HepG2 (cell line): ENCODE data around the gene SDHD. TPM values are rescaled to one million over a fixed set of nuclear protein-coding genes. Genes with fewer than 3 reads are reported as not detected.

Source experiments
- CREB1 ChIP-seq, 2 experiments: fragments of 450-650 bp in 1 of 2; IDR thresholded peaks; 2 replicates each; pipeline ENCODE4 v1.6.1; 2016 to 2017; ENCODE audit warnings: control low read depth in 1 of 2, mild to moderate bottlenecking in 1 of 2, missing compliant biosample characterization in 1 of 2, missing genetic modification characterization in 1 of 2
- FOXJ3 ChIP-seq: sonication (generic); formaldehyde crosslinking; IDR thresholded peaks from 2 replicates; pipeline ENCODE4 v1.4.0; 2020; ENCODE audit warnings: missing genetic modification reagents, mild to moderate bottlenecking, borderline replicate concordance
- KAT8 ChIP-seq: IDR thresholded peaks from 2 replicates; pipeline ENCODE4 v1.6.1; 2016; ENCODE audit warnings: missing genetic modification reagents, missing compliant biosample characterization
- KDM4B ChIP-seq: sonication (generic); formaldehyde crosslinking; IDR thresholded peaks from 2 replicates; pipeline ENCODE4 v1.4.0; 2020; ENCODE audit warnings: missing genetic modification reagents
- SIX4 ChIP-seq: sonication (generic); formaldehyde crosslinking; IDR thresholded peaks from 2 replicates; pipeline ENCODE4 v1.4.0; 2020; ENCODE audit warnings: missing genetic modification reagents
- SOX6 ChIP-seq, 2 experiments: fragments of 450-650 bp in 1 of 2; sonication (generic) in 1 of 2; formaldehyde crosslinking in 1 of 2; IDR thresholded peaks; 2 replicates each; pipeline versions ENCODE4 v1.4.0 to v1.6.1; 2017 to 2020; ENCODE audit warnings: antibody characterized with exemption in 1 of 2, mild to moderate bottlenecking in 1 of 2, missing genetic modification reagents in 1 of 2
- TMF1 ChIP-seq: sonication (generic); formaldehyde crosslinking; IDR thresholded peaks from 2 replicates; pipeline ENCODE4 v1.8.1; 2022; ENCODE audit warnings: low read depth, missing genetic modification reagents
- ZC3H13 ChIP-seq: sonication (generic); formaldehyde crosslinking; IDR thresholded peaks from 2 replicates; pipeline ENCODE4 v1.8.1; 2023; ENCODE audit warnings: mild to moderate bottlenecking, missing genetic modification reagents, moderate library complexity
- ZNF329 ChIP-seq: sonication (generic); formaldehyde crosslinking; IDR thresholded peaks from 2 replicates; pipeline ENCODE4 v1.9.0; 2021; ENCODE audit warnings: low read depth, mild to moderate bottlenecking, missing genetic modification reagents
- ZNF484 ChIP-seq: sonication (generic); formaldehyde crosslinking; IDR thresholded peaks from 2 replicates; pipeline ENCODE4 v1.5.1; 2020; ENCODE audit warnings: mild to moderate bottlenecking, low read depth, missing genetic modification reagents, borderline replicate concordance
- ZNF562 ChIP-seq: sonication (generic); formaldehyde crosslinking; IDR thresholded peaks from 2 replicates; pipeline ENCODE4 v1.8.0; 2022; ENCODE audit warnings: missing genetic modification reagents, borderline replicate concordance
- ZNF572 ChIP-seq: sonication (generic); formaldehyde crosslinking; IDR thresholded peaks from 2 replicates; pipeline ENCODE4 v1.5.1; 2020; ENCODE audit warnings: mild to moderate bottlenecking, missing genetic modification reagents
- ZNF629 ChIP-seq: sonication (generic); formaldehyde crosslinking; conservative IDR thresholded peaks from 2 replicates; pipeline ENCODE4 v1.5.0; 2020; ENCODE audit warnings: missing genetic modification reagents
- ZNF670 ChIP-seq: sonication (generic); formaldehyde crosslinking; IDR thresholded peaks from 2 replicates; pipeline ENCODE4 v1.8.0; 2022; ENCODE audit warnings: mild to moderate bottlenecking, missing genetic modification reagents, borderline replicate concordance
- ZSCAN12 ChIP-seq: sonication (generic); formaldehyde crosslinking; IDR thresholded peaks from 2 replicates; pipeline ENCODE4 v1.9.0; 2021; ENCODE audit warnings: mild to moderate bottlenecking, missing genetic modification reagents
- polyA plus RNA-seq, 8 experiments: library from polyadenylated mRNA; depleted of rRNA in 3 of 8; stranded (reverse) in 7 of 8; unstranded in 1 of 8; fragments of >200 nt; fragmentation: Illumina TruSeq in 4 of 8; extraction: Trizol in 4 of 8; gene quantifications; 2 replicates each; pipeline versions ENCODE4 v1.2.1 to v1.2.3, GENCODE V29; 2011 to 2016; ENCODE audit warnings: low read depth in 4 of 8, missing spikeins in 1 of 8, mixed read lengths in 1 of 8; ENCODE audit not compliant: insufficient read depth in 1 of 8
- total RNA-seq, 5 experiments: library from RNA; depleted of rRNA; stranded (reverse); fragments of >200 nt; fragmentation: Illumina TruSeq; extraction: Trizol; gene quantifications; 2 replicates each; pipeline ENCODE4 v1.2.3, GENCODE V29; 2016; ENCODE audit warnings: low read depth in 1 of 5
- TF ChIP-seq, protein P1 (sequence below): IDR thresholded peaks from 2 replicates; pipeline ENCODE4 v1.6.1; 2018; ENCODE audit warnings: missing genetic modification reagents
- TF ChIP-seq, protein P2 (sequence below): IDR thresholded peaks from 2 replicates; pipeline ENCODE4 v1.6.1; 2012; ENCODE audit warnings: low read depth, low read length, improper control_type of control experiment
- TF ChIP-seq, protein P3 (sequence below): sonication (generic); formaldehyde crosslinking; IDR thresholded peaks from 2 replicates; pipeline ENCODE4 v1.4.0; 2020; ENCODE audit warnings: missing genetic modification reagents, mild to moderate bottlenecking, borderline replicate concordance
- TF ChIP-seq, protein P4 (sequence below): sonication (generic); formaldehyde crosslinking; IDR thresholded peaks from 2 replicates; pipeline ENCODE4 v1.5.0; 2020; ENCODE audit warnings: missing genetic modification reagents, mild to moderate bottlenecking, borderline replicate concordance
- TF ChIP-seq, protein P5 (sequence below): IDR thresholded peaks from 2 replicates; pipeline ENCODE4 v1.6.1; 2016; ENCODE audit warnings: control low read depth
- TF ChIP-seq, protein P6 (sequence below): fragments of 450-650 bp; IDR thresholded peaks from 2 replicates; pipeline ENCODE4 v1.6.1; 2017

SDHD gene
- total and polyA plus RNA-seq, 2 of the 13 experiments (the other 11 are each of a cell fraction or from before 2014, with no cell fraction given) = 117 to 123 TPM

DNA sequence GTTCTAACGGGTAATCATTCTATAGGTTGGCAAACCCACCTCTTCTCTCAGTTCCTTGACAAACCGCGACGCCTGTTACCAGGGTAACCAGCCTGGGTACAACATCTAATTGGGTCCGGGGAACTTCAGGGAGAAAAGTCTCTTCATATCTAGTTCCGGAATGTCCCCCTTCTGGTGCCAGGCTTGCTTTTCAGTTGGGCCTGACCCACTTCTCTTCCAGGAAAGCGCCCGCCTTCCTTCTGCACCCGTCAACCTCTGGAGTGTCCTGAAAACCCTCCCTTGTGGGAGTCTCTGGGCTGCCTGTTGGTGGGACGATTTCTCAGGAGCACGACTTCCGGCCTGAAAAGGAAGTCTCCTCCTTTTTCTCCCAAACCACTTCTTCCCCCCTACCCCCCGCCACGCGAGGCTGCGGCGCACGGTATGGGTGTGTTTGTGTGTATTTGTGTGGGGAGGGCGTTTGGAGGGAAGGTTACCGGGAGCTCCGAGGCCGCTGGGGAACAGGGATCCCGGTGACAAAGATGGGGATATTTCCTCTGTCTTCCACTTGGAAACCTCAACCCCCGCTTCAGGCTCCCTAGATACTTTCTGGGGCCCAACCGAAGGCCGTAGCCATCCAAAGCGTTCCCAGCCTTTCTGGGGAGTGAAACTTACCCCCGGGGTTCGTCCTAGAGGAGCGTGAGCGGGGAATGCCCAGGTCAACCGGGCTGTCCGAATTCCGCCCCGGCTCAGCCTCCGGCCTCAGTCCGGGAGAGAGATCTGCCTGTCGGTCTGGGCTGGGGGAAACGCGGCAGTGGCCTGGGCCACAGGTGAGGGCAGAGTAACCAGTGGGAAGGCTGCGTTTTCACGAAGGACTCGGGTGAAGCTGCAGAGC is 12.5 kb upstream of the SDHD start, which contains the start of the genes NKAPD1 and PIH1D2 (continued):
- TF ChIP-seq, protein P1, sequence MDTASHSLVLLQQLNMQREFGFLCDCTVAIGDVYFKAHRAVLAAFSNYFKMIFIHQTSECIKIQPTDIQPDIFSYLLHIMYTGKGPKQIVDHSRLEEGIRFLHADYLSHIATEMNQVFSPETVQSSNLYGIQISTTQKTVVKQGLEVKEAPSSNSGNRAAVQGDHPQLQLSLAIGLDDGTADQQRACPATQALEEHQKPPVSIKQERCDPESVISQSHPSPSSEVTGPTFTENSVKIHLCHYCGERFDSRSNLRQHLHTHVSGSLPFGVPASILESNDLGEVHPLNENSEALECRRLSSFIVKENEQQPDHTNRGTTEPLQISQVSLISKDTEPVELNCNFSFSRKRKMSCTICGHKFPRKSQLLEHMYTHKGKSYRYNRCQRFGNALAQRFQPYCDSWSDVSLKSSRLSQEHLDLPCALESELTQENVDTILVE = peak; percentile 80
- TF ChIP-seq, protein P2, sequence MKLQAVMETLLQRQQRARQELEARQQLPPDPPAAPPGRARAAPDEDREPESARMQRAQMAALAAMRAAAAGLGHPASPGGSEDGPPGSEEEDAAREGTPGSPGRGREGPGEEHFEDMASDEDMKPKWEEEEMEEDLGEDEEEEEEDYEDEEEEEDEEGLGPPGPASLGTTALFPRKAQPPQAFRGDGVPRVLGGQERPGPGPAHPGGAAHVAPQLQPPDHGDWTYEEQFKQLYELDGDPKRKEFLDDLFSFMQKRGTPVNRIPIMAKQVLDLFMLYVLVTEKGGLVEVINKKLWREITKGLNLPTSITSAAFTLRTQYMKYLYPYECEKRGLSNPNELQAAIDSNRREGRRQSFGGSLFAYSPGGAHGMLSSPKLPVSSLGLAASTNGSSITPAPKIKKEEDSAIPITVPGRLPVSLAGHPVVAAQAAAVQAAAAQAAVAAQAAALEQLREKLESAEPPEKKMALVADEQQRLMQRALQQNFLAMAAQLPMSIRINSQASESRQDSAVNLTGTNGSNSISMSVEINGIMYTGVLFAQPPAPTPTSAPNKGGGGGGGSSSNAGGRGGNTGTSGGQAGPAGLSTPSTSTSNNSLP = no peak
- no peak for TF ChIP-seq ZNF629 (CRISPR knock-in tag)
- TF ChIP-seq, protein P3, sequence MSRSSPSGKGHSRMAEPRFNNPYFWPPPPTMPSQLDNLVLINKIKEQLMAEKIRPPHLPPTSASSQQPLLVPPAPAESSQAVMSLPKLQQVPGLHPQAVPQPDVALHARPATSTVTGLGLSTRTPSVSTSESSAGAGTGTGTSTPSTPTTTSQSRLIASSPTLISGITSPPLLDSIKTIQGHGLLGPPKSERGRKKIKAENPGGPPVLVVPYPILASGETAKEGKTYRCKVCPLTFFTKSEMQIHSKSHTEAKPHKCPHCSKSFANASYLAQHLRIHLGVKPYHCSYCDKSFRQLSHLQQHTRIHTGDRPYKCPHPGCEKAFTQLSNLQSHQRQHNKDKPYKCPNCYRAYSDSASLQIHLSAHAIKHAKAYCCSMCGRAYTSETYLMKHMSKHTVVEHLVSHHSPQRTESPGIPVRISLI = peak; percentile 61; the same call in 1 of the 2 replicates
- no peak for TF ChIP-seq ZNF329 (CRISPR knock-in tag)
- TF ChIP-seq SOX6 (IDR thresholded peaks at IDR 0.05) = no peak
- peak; percentile 42; the same call in 1 of the 2 replicates for TF ChIP-seq SOX6 (CRISPR knock-in tag; IDR thresholded peaks at IDR 0.05)
- TF ChIP-seq TMF1 = no peak
- no peak for TF ChIP-seq CREB1 (IDR thresholded peaks at IDR 0.05)
- TF ChIP-seq CREB1 (CRISPR knock-in tag; IDR thresholded peaks at IDR 0.05) = peak; percentile 78
- TF ChIP-seq ZNF562 (CRISPR knock-in tag) = no peak
- TF ChIP-seq, protein P4, sequence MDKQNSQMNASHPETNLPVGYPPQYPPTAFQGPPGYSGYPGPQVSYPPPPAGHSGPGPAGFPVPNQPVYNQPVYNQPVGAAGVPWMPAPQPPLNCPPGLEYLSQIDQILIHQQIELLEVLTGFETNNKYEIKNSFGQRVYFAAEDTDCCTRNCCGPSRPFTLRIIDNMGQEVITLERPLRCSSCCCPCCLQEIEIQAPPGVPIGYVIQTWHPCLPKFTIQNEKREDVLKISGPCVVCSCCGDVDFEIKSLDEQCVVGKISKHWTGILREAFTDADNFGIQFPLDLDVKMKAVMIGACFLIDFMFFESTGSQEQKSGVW (CRISPR knock-in tag) = no peak
- no peak for TF ChIP-seq ZNF484 (CRISPR knock-in tag)
- no peak for TF ChIP-seq ZSCAN12 (CRISPR knock-in tag)
- TF ChIP-seq KAT8 (CRISPR knock-in tag) = peak; percentile 97
- TF ChIP-seq, protein P5, sequence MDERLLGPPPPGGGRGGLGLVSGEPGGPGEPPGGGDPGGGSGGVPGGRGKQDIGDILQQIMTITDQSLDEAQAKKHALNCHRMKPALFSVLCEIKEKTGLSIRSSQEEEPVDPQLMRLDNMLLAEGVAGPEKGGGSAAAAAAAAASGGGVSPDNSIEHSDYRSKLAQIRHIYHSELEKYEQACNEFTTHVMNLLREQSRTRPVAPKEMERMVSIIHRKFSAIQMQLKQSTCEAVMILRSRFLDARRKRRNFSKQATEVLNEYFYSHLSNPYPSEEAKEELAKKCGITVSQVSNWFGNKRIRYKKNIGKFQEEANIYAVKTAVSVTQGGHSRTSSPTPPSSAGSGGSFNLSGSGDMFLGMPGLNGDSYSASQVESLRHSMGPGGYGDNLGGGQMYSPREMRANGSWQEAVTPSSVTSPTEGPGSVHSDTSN (CRISPR knock-in tag) = no peak
- no peak for TF ChIP-seq ZNF572 (CRISPR knock-in tag)
- TF ChIP-seq FOXJ3 (CRISPR knock-in tag) = no peak
- TF ChIP-seq SIX4 (CRISPR knock-in tag) = peak; percentile 36; the same call in 1 of the 2 replicates
- TF ChIP-seq ZC3H13 (CRISPR knock-in tag) = 0 out of 2 replicates have a peak, but pooled peaks have one; percentile 67
- no peak for TF ChIP-seq ZNF670 (CRISPR knock-in tag)
- no peak for TF ChIP-seq KDM4B (CRISPR knock-in tag)
- TF ChIP-seq, protein P6, sequence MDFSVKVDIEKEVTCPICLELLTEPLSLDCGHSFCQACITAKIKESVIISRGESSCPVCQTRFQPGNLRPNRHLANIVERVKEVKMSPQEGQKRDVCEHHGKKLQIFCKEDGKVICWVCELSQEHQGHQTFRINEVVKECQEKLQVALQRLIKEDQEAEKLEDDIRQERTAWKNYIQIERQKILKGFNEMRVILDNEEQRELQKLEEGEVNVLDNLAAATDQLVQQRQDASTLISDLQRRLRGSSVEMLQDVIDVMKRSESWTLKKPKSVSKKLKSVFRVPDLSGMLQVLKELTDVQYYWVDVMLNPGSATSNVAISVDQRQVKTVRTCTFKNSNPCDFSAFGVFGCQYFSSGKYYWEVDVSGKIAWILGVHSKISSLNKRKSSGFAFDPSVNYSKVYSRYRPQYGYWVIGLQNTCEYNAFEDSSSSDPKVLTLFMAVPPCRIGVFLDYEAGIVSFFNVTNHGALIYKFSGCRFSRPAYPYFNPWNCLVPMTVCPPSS = no peak
